Mammary epithelial cell (primary cell): ENCODE measurements around the gene NACC2.

ENCODE experiments used
- CTCF ChIP-seq, 2 donors: IDR thresholded peaks in 1 of 2; conservative IDR thresholded peaks in 1 of 2; 2 replicates each; pipeline ENCODE4 v1.5.1; 2011 to 2012; ENCODE audit warnings: inconsistent platforms in 2 of 2, low read length in 2 of 2, mild to moderate bottlenecking in 2 of 2, control low read depth in 1 of 2, low read depth in 1 of 2; ENCODE audit not compliant: insufficient read depth in 1 of 2; ENCODE audit errors: extremely low read depth in 1 of 2
- EZH2 ChIP-seq: IDR thresholded peaks from 2 replicates; pipeline ENCODE4 v1.6.1; 2012; ENCODE audit warnings: low read length, inconsistent platforms, borderline replicate concordance

DNA sequence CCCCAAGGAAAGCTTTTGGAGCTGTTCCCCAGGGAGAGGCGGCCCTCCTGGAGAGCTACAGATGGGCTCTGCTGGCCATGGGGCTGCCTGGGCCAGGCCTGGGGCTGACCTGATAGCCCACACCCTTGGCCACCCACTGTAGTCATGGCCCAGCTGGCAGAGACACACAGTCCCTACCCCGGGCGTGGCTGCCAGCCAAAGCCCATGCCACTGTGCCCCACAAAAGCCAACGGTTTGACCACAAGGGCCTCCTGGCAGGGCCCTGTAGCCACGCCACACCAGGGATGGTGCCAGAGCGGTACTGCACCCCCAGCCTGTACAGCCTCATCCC, 15.2 kb downstream of the NACC2 start:
- TF ChIP-seq CTCF (conservative IDR thresholded peaks at IDR 0.05 in 1 of 2, IDR thresholded peaks at IDR 0.05 in 1 of 2; ENCODE audit: extremely low read depth in 1 of 2, insufficient read depth in 1 of 2, low read depth in 1 of 2, low read length in 2 of 2) (no peak), EZH2 (no peak)
